ENCODE measurements around the gene IPO8. TPM values are rescaled to one million over a fixed set of nuclear protein-coding genes. Genes with fewer than 3 reads are reported as not detected.

The IPO8 gene
- total RNA-seq, 1 experiment from 2014 or later: 48.0 TPM

DNA sequence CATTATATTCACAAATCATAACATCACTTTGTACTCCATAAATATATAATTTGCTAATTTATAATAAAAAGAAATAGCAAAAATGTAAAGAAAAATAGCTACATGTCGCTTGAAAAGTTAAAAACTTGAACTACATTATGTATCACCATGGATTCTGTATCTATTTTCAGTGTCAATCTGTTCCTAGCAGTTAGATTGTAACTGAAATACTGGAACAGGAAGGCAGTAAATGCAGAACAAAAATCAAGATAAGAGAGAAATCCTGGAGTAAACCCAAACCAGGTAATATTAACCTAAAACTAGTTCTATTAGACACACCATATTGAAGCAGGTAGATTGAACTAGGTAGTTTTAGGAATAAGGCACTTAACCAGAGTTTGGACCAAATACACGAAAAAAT is 60.3 kb downstream of the IPO8 start:
- Histone ChIP-seq H3K9ac (ENCODE audit: extremely low read depth, insufficient read length, low read length) (no peak overlapping the region), H3K9me3 (ENCODE audit: control insufficient read depth, low read depth, low read length) (no peaks in the 10 kb centered on the region), H3K23ac (ENCODE audit: insufficient read length, low read depth, low read length) (no peak overlapping the region), H2BK15ac (ENCODE audit: low read depth, low read length) (no peak overlapping the region), H3K18ac (ENCODE audit: insufficient read length, low read depth, low read length) (no peak overlapping the region), H2BK5ac (ENCODE audit: insufficient read length, low read length) (no peak overlapping the region), H2BK20ac (ENCODE audit: low read depth, low read length, poor library complexity, severe bottlenecking) (no peak overlapping the region), H2BK120ac (ENCODE audit: low read depth, low read length, poor library complexity, severe bottlenecking) (no peak overlapping the region), H2AFZ (ENCODE audit: low read length) (no peak overlapping the region), H3K14ac (ENCODE audit: insufficient read depth, low read length) (no peak overlapping the region), H3K23me2 (ENCODE audit: insufficient read length, low read depth, low read length, poor library complexity, severe bottlenecking) (no peaks in the 10 kb centered on the region), H3T11ph (ENCODE audit: low read length) (no peak overlapping the region), H2BK12ac (ENCODE audit: insufficient read length, low read depth, low read length) (no peak overlapping the region), H3K79me2 (ENCODE audit: insufficient read depth, low read length) (no peaks in the 10 kb centered on the region), H3K27me3 (ENCODE audit: insufficient read depth, low read length) (no peaks in the 10 kb centered on the region), H3K27ac (ENCODE audit: insufficient read length, low read depth, low read length) (no peak overlapping the region), H2AK5ac (ENCODE audit: insufficient read length, low read length) (no peak overlapping the region), H3K56ac (ENCODE audit: insufficient read length, low read depth, low read length) (no peak overlapping the region), H4K91ac (ENCODE audit: insufficient read length, low read depth, low read length) (no peak overlapping the region), H3K79me1 (ENCODE audit: insufficient read depth, low read depth, low read length, poor library complexity, severe bottlenecking) (no peaks in the 10 kb centered on the region), H4K20me1 (ENCODE audit: control insufficient read depth, insufficient read depth, insufficient read length) (no peaks in the 10 kb centered on the region), H3K4me2 (ENCODE audit: insufficient read depth, insufficient read length, low read length) (no peak overlapping the region), H4K5ac (ENCODE audit: insufficient read length, low read depth, low read length) (no peak overlapping the region), H3K4ac (ENCODE audit: low read depth, low read length) (no peak overlapping the region), H4K8ac (replicated peaks; ENCODE audit: insufficient read length, low read depth, low read length) (no peak overlapping the region), H3K4me1 (ENCODE audit: insufficient read depth, low read length) (no peaks in the 10 kb centered on the region)
- TF ChIP-seq, protein P1, sequence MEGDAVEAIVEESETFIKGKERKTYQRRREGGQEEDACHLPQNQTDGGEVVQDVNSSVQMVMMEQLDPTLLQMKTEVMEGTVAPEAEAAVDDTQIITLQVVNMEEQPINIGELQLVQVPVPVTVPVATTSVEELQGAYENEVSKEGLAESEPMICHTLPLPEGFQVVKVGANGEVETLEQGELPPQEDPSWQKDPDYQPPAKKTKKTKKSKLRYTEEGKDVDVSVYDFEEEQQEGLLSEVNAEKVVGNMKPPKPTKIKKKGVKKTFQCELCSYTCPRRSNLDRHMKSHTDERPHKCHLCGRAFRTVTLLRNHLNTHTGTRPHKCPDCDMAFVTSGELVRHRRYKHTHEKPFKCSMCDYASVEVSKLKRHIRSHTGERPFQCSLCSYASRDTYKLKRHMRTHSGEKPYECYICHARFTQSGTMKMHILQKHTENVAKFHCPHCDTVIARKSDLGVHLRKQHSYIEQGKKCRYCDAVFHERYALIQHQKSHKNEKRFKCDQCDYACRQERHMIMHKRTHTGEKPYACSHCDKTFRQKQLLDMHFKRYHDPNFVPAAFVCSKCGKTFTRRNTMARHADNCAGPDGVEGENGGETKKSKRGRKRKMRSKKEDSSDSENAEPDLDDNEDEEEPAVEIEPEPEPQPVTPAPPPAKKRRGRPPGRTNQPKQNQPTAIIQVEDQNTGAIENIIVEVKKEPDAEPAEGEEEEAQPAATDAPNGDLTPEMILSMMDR (conservative IDR thresholded peaks at IDR 0.05): no peak
- DNase-seq: no peak
- Mint-ChIP-seq H3K27me3 (ENCODE audit: low read depth) (no peaks in the 10 kb centered on the region), H3K36me3 (ENCODE audit: insufficient read depth in 1 of 3, low read depth in 3 of 3) (peaks cover 0 to 34% (median 13%) of the 10 kb centered on the region in 3 experiments; a peak in 6 of 7 replicates), H3K4me1 (no peaks in the 10 kb centered on the region), H3K27ac (no peak overlapping the region), H3K4me3 (no peak overlapping the region), H3K9me3 (no peaks in the 10 kb centered on the region)
- no CpG with 5 or more reads among the region's 2 CpGs for WGBS (ENCODE audit: extremely low coverage, insufficient read length, low lambda C conversion rate)

All from H9 (cell line).